HG02884 (cell line): ENCODE results near the gene PARP16.

Experiments
- ATAC-seq: cut with Tn5 transposase; IDR thresholded peaks from one replicate; pipeline ENCODE4 v1.9.1; 2021; ENCODE audit warnings: mild to moderate bottlenecking, moderate library complexity; ENCODE audit not compliant: unreplicated experiment

PARP16 gene

GRCh38 chr15:65312400-65312916, 25.8 kb upstream of the PARP16 start:
- ATAC-seq: no peak

- no peak for ATAC-seq
Observed at GRCh38 chr15:65311760-65312159, 25.1 kb upstream of the PARP16 start.

GRCh38 chr15:65310431-65311137, 23.9 kb upstream of the PARP16 start:
- ATAC-seq: no peak

- no peak for ATAC-seq
Observed at GRCh38 chr15:65309882-65310418, 23.3 kb upstream of the PARP16 start.

- no peak for ATAC-seq
Observed at GRCh38 chr15:65307978-65308377, 21.3 kb upstream of the PARP16 start.

GRCh38 chr15:65306551-65306950, 19.9 kb upstream of the PARP16 start:
- ATAC-seq: no peak

GRCh38 chr15:65305776-65306175, 19.1 kb upstream of the PARP16 start:
- ATAC-seq: no peak

GRCh38 chr15:65305150-65305758, 18.6 kb upstream of the PARP16 start:
- ATAC-seq: peak; percentile 41

GRCh38 chr15:65304381-65305149, 17.9 kb upstream of the PARP16 start, which contains the start of gene RNU5B-1:
TSS of gene RNU5B-1 (plus strand) at chr15:65304677.
- peak; percentile 51 for ATAC-seq

- peak; percentile 6 for ATAC-seq
Observed at GRCh38 chr15:65303687-65304380, 17.2 kb upstream of the PARP16 start.

GRCh38 chr15:65302061-65302460, 15.4 kb upstream of the PARP16 start:
- no peak for ATAC-seq

- ATAC-seq: no peak
Observed at GRCh38 chr15:65300924-65301441, 14.3 kb upstream of the PARP16 start.

- ATAC-seq: no peak
Observed at GRCh38 chr15:65298731-65299130, 12.0 kb upstream of the PARP16 start.

GRCh38 chr15:65292938-65293518, 6.3 kb upstream of the PARP16 start:
- ATAC-seq: no peak

- no peak for ATAC-seq
Observed at GRCh38 chr15:65290228-65290627, 3.5 kb upstream of the PARP16 start.

GRCh38 chr15:65289261-65289854, 2.7 kb upstream of the PARP16 start:
- ATAC-seq: no peak

- ATAC-seq: no peak
Observed at GRCh38 chr15:65287520-65287855, 805 bp upstream of the PARP16 start.

GRCh38 chr15:65286069-65286703, 497 bp downstream of the PARP16 start:
- peak; percentile 25 for ATAC-seq

GRCh38 chr15:65285291-65286068, 1.2 kb downstream of the PARP16 start:
- ATAC-seq: no peak
